ENCODE measurements around the gene C10orf120. TPM values are rescaled to one million over a fixed set of nuclear protein-coding genes. Genes with fewer than 3 reads are reported as not detected.

The C10orf120 gene
- total and polyA plus RNA-seq, 2 donors = 0.02 TPM; not detected in 1

DNA sequence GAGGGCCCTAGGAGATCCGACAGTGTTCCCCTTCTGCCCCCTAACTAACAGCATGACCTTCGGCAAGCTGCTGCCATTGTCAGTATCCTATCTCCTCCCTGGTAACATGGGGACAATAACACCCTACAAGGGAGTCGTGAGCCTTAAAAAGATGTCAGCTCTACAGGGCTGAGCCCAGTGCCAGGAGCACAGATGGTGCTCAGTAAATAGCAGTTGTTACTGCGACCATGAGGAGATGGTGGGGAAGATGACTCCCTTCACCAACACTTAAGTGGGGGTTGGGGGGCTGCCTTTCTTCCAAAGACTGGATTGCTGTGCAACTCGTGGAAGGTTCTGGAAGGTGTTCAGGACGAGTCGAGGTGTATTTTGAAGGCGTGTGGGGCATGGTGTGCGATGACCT is 29.5 kb upstream of the C10orf120 start:
- H3K4me1 ChIP-seq (ENCODE audit: control insufficient read depth in 2 of 2, insufficient read depth in 2 of 2, low read length in 2 of 2) = no peaks in the 10 kb centered on the region
- H3K27me3 ChIP-seq (ENCODE audit: control insufficient read depth in 2 of 2, insufficient read depth in 1 of 2, low read length in 1 of 2) = no peaks in the 10 kb centered on the region
- no peaks in the 10 kb centered on the region for H3K36me3 ChIP-seq (ENCODE audit: control insufficient read depth in 2 of 2, insufficient read depth in 2 of 2, low read length in 1 of 2)
- H3K27ac ChIP-seq (ENCODE audit: low read depth in 1 of 2, low read length in 1 of 2) = no peak overlapping the region
- no peak for DNase-seq (ENCODE audit: low read depth in 6 of 9, low spot score in 9 of 9)
- no peaks in the 10 kb centered on the region for H3K9me3 ChIP-seq (ENCODE audit: control insufficient read depth in 2 of 2, insufficient read depth in 1 of 2, low read length in 1 of 2)
- H3K4me3 ChIP-seq (ENCODE audit: low read length in 2 of 2) = no peak overlapping the region
- WGBS = 89% methylated on average over 9 of the region's 9 CpGs

DNA sequence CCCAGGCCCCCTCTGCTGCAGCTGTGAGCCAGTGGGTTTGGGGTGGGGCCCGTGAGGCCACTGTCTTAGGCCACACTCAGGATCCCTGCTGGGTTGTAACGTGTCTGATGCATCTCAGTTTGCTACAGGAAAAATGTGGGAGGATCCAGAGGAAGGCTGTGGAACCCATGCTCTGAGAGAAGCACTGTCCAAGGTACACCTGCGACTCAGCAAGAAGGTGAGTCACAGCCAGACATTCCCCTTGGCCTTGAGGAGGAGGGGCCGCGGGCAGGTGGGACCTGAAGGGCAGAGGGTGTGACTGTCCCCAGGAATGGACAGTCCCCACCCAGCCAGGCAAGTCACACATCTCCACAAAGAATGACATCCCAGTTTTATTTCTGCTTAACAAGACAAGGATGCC is 27.8 kb upstream of the C10orf120 start:
- H3K27me3 ChIP-seq (ENCODE audit: control insufficient read depth in 2 of 2, insufficient read depth in 1 of 2, low read length in 1 of 2) = no peaks in the 10 kb centered on the region
- H3K36me3 ChIP-seq (ENCODE audit: control insufficient read depth in 2 of 2, insufficient read depth in 2 of 2, low read length in 1 of 2) = no peaks in the 10 kb centered on the region
- no peak overlapping the region for H3K27ac ChIP-seq (ENCODE audit: low read depth in 1 of 2, low read length in 1 of 2)
- H3K9me3 ChIP-seq (ENCODE audit: control insufficient read depth in 2 of 2, insufficient read depth in 1 of 2, low read length in 1 of 2) = no peaks in the 10 kb centered on the region
- H3K4me3 ChIP-seq (ENCODE audit: low read length in 2 of 2) = no peak overlapping the region
- DNase-seq (ENCODE audit: low read depth in 6 of 9, low spot score in 9 of 9) = no peak
- WGBS = 85% methylated on average over 5 of the region's 5 CpGs
- H3K4me1 ChIP-seq (ENCODE audit: control insufficient read depth in 2 of 2, insufficient read depth in 2 of 2, low read length in 2 of 2) = no peaks in the 10 kb centered on the region

DNA sequence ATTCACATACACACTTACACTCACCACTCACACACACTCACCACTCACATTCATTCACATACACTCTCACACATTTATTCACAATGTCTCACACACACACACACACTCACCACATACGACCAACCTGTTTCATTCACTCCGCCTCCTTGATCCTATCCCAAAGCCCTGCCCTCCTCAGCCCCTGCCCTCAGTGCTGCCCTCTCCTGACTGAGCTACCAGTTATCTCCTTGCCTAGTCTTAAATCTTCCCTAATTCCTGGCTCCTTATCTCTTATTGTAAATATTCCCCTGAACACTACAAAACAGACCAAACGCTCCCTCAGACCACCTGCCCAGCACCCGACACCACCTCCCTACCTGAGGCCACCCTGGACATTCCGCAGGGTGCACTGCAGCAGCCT is 26.1 kb upstream of the C10orf120 start:
- no peaks in the 10 kb centered on the region for H3K27me3 ChIP-seq (ENCODE audit: control insufficient read depth in 2 of 2, insufficient read depth in 1 of 2, low read length in 1 of 2)
- no peak overlapping the region for H3K27ac ChIP-seq (ENCODE audit: low read depth in 1 of 2, low read length in 1 of 2)
- no peaks in the 10 kb centered on the region for H3K36me3 ChIP-seq (ENCODE audit: control insufficient read depth in 2 of 2, insufficient read depth in 2 of 2, low read length in 1 of 2)
- H3K4me3 ChIP-seq (ENCODE audit: low read length in 2 of 2) = no peak overlapping the region
- no peak for DNase-seq (ENCODE audit: low read depth in 6 of 9, low spot score in 9 of 9)
- H3K9me3 ChIP-seq (ENCODE audit: control insufficient read depth in 2 of 2, insufficient read depth in 1 of 2, low read length in 1 of 2) = no peaks in the 10 kb centered on the region
- WGBS = 84% methylated on average over 5 of the region's 5 CpGs
- no peaks in the 10 kb centered on the region for H3K4me1 ChIP-seq (ENCODE audit: control insufficient read depth in 2 of 2, insufficient read depth in 2 of 2, low read length in 2 of 2)

DNA sequence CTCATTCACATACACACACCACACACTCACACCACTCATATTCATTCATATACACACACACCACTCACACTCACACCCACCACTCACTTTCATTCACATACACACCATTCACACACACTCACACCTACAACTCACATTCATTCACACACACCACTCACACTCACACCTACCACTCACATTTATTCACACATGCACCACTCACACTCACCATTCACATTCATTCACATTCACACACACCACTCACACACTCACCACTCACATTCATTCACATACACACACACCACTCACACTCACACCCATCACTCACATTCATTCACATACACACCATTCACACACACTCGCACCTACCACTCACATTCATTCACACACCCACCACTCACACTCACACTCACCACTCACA is 25.4 kb upstream of the C10orf120 start:
- DNase-seq (ENCODE audit: low read depth in 6 of 9, low spot score in 9 of 9) = no peak
- Histone ChIP-seq H3K27ac (ENCODE audit: low read depth in 1 of 2, low read length in 1 of 2) (no peak overlapping the region), H3K27me3 (ENCODE audit: control insufficient read depth in 2 of 2, insufficient read depth in 1 of 2, low read length in 1 of 2) (no peaks in the 10 kb centered on the region), H3K9me3 (ENCODE audit: control insufficient read depth in 2 of 2, insufficient read depth in 1 of 2, low read length in 1 of 2) (no peaks in the 10 kb centered on the region), H3K36me3 (ENCODE audit: control insufficient read depth in 2 of 2, insufficient read depth in 2 of 2, low read length in 1 of 2) (no peaks in the 10 kb centered on the region), H3K4me1 (ENCODE audit: control insufficient read depth in 2 of 2, insufficient read depth in 2 of 2, low read length in 2 of 2) (no peaks in the 10 kb centered on the region), H3K4me3 (ENCODE audit: low read length in 2 of 2) (no peak overlapping the region)
- WGBS = 100% methylated on average over 1 of the region's 1 CpG

DNA sequence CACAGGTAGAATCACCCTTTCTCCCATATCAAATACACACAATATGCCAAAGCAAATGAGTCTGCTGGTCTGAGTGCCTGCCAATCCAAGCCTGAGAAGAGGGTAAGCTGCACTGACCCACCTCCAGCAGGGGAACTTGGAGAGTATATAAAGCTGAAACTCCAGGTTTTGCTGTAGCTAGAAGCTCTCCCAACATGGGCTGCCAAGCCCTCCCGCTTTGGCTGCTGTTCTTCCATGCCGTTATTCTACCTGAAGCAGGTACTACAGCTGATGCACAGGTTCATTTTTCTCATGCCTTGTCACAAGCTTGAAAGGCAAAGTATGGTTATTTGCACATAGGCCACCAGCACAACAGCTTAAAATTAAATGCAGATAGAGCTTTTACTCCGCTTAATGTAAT is 21.5 kb upstream of the C10orf120 start:
- Histone ChIP-seq H3K27me3 (ENCODE audit: control insufficient read depth in 2 of 2, insufficient read depth in 1 of 2, low read length in 1 of 2) (no peaks in the 10 kb centered on the region), H3K9me3 (ENCODE audit: control insufficient read depth in 2 of 2, insufficient read depth in 1 of 2, low read length in 1 of 2) (no peaks in the 10 kb centered on the region), H3K36me3 (ENCODE audit: control insufficient read depth in 2 of 2, insufficient read depth in 2 of 2, low read length in 1 of 2) (no peaks in the 10 kb centered on the region), H3K4me3 (ENCODE audit: low read length in 2 of 2) (no peak overlapping the region), H3K4me1 (ENCODE audit: control insufficient read depth in 2 of 2, insufficient read depth in 2 of 2, low read length in 2 of 2) (no peaks in the 10 kb centered on the region), H3K27ac (ENCODE audit: low read depth in 1 of 2, low read length in 1 of 2) (no peak overlapping the region)
- WGBS = 93% methylated on average over 3 of the region's 3 CpGs
- no peak for DNase-seq (ENCODE audit: low read depth in 6 of 9, low spot score in 9 of 9)

DNA sequence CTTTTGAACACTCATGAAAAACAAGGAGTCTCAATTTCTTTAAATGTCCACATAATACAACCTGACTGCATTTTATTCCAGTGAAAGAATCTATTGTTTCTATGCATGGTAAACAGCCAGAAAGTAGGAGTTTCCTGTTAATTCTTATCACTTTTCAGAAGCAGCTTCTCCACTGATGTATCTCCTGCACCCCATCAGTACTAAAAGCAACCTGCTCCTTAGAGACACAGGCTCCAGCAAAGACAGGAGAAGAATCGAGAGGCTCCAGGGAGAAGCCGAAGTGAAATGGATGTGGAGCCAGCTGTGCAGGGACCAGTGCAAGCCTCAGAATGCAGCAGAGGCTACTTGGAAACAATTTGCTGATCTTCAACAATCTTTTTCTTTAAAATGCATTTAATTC is 16.4 kb upstream of the C10orf120 start:
- no peak overlapping the region for H3K27ac ChIP-seq (ENCODE audit: low read depth in 1 of 2, low read length in 1 of 2)
- H3K4me1 ChIP-seq (ENCODE audit: control insufficient read depth in 2 of 2, insufficient read depth in 2 of 2, low read length in 2 of 2) = no peaks in the 10 kb centered on the region
- DNase-seq (ENCODE audit: low read depth in 6 of 9, low spot score in 9 of 9) = no peak
- H3K9me3 ChIP-seq (ENCODE audit: control insufficient read depth in 2 of 2, insufficient read depth in 1 of 2, low read length in 1 of 2) = no peaks in the 10 kb centered on the region
- no peak overlapping the region for H3K4me3 ChIP-seq (ENCODE audit: low read length in 2 of 2)
- no peaks in the 10 kb centered on the region for H3K36me3 ChIP-seq (ENCODE audit: control insufficient read depth in 2 of 2, insufficient read depth in 2 of 2, low read length in 1 of 2)
- H3K27me3 ChIP-seq (ENCODE audit: control insufficient read depth in 2 of 2, insufficient read depth in 1 of 2, low read length in 1 of 2) = no peaks in the 10 kb centered on the region
- WGBS = 87% methylated on average over 2 of the region's 2 CpGs

DNA sequence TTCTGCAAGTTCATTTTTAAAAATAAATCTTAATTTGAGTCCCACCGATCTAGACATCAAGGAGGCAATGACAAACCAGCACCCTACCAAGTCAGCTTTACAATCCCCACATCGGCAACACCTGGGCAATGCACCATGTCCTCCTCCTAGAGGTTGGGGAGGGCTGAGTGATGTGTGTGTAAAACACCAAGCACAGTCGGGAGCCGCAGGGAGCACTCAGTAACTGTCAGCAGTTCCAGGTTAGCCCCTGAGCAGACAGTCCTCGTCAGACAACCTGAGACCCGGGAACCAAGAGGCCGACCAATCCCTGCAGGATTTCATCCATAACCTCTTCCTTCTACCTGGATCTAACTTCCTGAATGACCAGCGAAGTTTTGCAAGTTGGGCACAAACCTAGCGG is 15.9 kb upstream of the C10orf120 start:
- no peak overlapping the region for H3K4me3 ChIP-seq (ENCODE audit: low read length in 2 of 2)
- H3K4me1 ChIP-seq (ENCODE audit: control insufficient read depth in 2 of 2, insufficient read depth in 2 of 2, low read length in 2 of 2) = no peaks in the 10 kb centered on the region
- WGBS = 76% methylated on average over 9 of the region's 9 CpGs
- no peaks in the 10 kb centered on the region for H3K27me3 ChIP-seq (ENCODE audit: control insufficient read depth in 2 of 2, insufficient read depth in 1 of 2, low read length in 1 of 2)
- no peak overlapping the region for H3K27ac ChIP-seq (ENCODE audit: low read depth in 1 of 2, low read length in 1 of 2)
- H3K36me3 ChIP-seq (ENCODE audit: control insufficient read depth in 2 of 2, insufficient read depth in 2 of 2, low read length in 1 of 2) = no peaks in the 10 kb centered on the region
- DNase-seq (ENCODE audit: low read depth in 6 of 9, low spot score in 9 of 9) = no peak
- H3K9me3 ChIP-seq (ENCODE audit: control insufficient read depth in 2 of 2, insufficient read depth in 1 of 2, low read length in 1 of 2) = no peaks in the 10 kb centered on the region

DNA sequence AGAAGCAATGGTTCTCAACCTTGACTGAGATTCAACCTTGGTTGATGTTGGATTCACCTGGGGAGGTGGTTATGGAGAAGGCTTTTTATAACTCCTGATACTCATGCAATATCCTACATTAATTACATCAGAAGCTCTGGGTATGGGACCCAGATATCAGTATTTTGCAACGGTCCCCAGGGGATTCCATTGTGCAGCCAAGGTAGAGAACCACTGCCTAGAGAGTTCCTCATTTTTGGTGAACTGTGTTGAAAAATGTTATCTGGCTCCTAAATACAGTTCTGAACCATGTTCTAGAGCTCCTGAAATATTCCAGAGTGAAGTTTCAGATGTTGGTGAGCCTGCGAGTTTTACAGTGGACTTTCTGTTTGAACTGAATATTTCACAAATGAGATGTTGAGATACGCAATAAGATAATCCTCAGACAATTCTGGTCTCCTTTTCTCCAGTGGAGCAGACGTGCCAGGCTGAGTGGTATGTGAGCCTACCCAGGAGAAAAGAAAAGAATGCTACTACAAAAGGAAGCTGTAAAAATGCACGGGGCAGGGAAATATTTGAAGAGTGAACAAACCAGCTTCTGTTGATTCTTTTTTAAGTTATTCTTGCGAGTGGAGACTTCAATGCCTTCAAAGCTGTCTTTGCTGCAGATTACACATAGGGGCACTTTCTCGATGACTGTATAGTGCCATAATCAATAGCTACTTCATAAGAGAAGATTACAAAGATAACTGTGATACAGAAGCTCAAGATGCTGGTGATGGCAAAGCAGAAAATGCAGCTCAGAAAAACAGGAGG is 13.6 kb upstream of the C10orf120 start:
- H3K27me3 ChIP-seq (ENCODE audit: control insufficient read depth in 2 of 2, insufficient read depth in 1 of 2, low read length in 1 of 2) = no peaks in the 10 kb centered on the region
- WGBS = 84% methylated on average over 7 of the region's 7 CpGs
- DNase-seq (ENCODE audit: low read depth in 6 of 9, low spot score in 9 of 9) = no peak
- H3K4me1 ChIP-seq (ENCODE audit: control insufficient read depth in 2 of 2, insufficient read depth in 2 of 2, low read length in 2 of 2) = no peaks in the 10 kb centered on the region
- no peak overlapping the region for H3K27ac ChIP-seq (ENCODE audit: low read depth in 1 of 2, low read length in 1 of 2)
- H3K36me3 ChIP-seq (ENCODE audit: control insufficient read depth in 2 of 2, insufficient read depth in 2 of 2, low read length in 1 of 2) = no peaks in the 10 kb centered on the region
- H3K9me3 ChIP-seq (ENCODE audit: control insufficient read depth in 2 of 2, insufficient read depth in 1 of 2, low read length in 1 of 2) = no peaks in the 10 kb centered on the region
- no peak overlapping the region for H3K4me3 ChIP-seq (ENCODE audit: low read length in 2 of 2)

DNA sequence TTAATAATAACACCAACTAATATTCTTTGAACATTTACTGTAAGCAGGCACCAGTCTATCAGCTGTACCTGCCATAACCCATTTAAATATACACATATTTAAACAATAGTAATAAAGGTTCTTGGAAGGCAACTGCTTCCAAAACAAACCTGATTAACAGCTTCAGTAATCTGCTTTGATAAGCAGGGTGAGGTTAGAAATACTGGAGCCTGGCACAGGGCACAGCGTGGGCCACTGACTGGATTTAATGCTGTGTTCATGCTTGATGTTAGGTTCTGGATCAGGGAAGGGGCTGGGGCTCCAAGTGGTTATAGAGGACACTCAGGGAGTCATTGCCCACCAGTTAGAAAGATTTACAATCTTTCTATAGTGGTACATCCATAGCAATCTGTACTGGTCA is 10.9 kb upstream of the C10orf120 start:
- no peak overlapping the region for H3K4me3 ChIP-seq (ENCODE audit: low read length in 2 of 2)
- H3K4me1 ChIP-seq (ENCODE audit: control insufficient read depth in 2 of 2, insufficient read depth in 2 of 2, low read length in 2 of 2) = no peaks in the 10 kb centered on the region
- H3K36me3 ChIP-seq (ENCODE audit: control insufficient read depth in 2 of 2, insufficient read depth in 2 of 2, low read length in 1 of 2) = no peaks in the 10 kb centered on the region
- 86% methylated on average over 1 of the region's 1 CpG for WGBS
- DNase-seq (ENCODE audit: low read depth in 6 of 9, low spot score in 9 of 9) = no peak
- H3K27me3 ChIP-seq (ENCODE audit: control insufficient read depth in 2 of 2, insufficient read depth in 1 of 2, low read length in 1 of 2) = no peaks in the 10 kb centered on the region
- no peaks in the 10 kb centered on the region for H3K9me3 ChIP-seq (ENCODE audit: control insufficient read depth in 2 of 2, insufficient read depth in 1 of 2, low read length in 1 of 2)
- H3K27ac ChIP-seq (ENCODE audit: low read depth in 1 of 2, low read length in 1 of 2) = no peak overlapping the region

Data from thymus (tissue), 11 donors.